ENCODE data around the gene SLC25A33. TPM values are rescaled to one million over a fixed set of nuclear protein-coding genes. Genes with fewer than 3 reads are reported as not detected.

Gene SLC25A33
- polyA plus RNA-seq, 1 donor from 2014 or later = 19.1 TPM

GRCh38 chr1:9595156-9595967 is 56.1 kb downstream of the SLC25A33 start:
- no peak overlapping the region for H3K4me2 ChIP-seq (ENCODE audit: low read length)
- no peaks in the 10 kb centered on the region for H3F3A ChIP-seq (ENCODE audit: insufficient read depth, low read length, poor library complexity, severe bottlenecking)
- H2AFZ ChIP-seq (ENCODE audit: low read depth, low read length) = no peak overlapping the region
- H3K27me3 ChIP-seq (ENCODE audit: insufficient read depth, low read depth, low read length) = no peaks in the 10 kb centered on the region
- H4K20me1 ChIP-seq (ENCODE audit: insufficient read depth) = no peaks in the 10 kb centered on the region
- H3K36me3 ChIP-seq (ENCODE audit: insufficient read depth, low read length) = no peaks in the 10 kb centered on the region
- H3K9me2 ChIP-seq (ENCODE audit: insufficient read depth, low read length) = no peaks in the 10 kb centered on the region
- no peak overlapping the region for H3K4me3 ChIP-seq (ENCODE audit: low read length)
- H3K9ac ChIP-seq (ENCODE audit: low read length) = no peak overlapping the region
- no peaks in the 10 kb centered on the region for H3K9me3 ChIP-seq (ENCODE audit: low read length)
- TF ChIP-seq RAD21 (conservative IDR thresholded peaks at IDR 0.05) (no peak), SMC3 (conservative IDR thresholded peaks at IDR 0.05; ENCODE audit: poor library complexity) (no peak), EP300 (conservative IDR thresholded peaks at IDR 0.05; ENCODE audit: poor library complexity, severe bottlenecking) (no peak), EZH2 (IDR thresholded peaks at IDR 0.05; ENCODE audit: borderline replicate concordance, insufficient read depth, low read length, poor library complexity, severe bottlenecking) (no peak), MXI1 (conservative IDR thresholded peaks at IDR 0.05; ENCODE audit: poor library complexity, severe bottlenecking) (no peak), POLR2AphosphoS5 (IDR thresholded peaks at IDR 0.05) (no peak), TAF1 (IDR thresholded peaks at IDR 0.05; ENCODE audit: low read depth) (no peak)
- TF ChIP-seq, protein P1, sequence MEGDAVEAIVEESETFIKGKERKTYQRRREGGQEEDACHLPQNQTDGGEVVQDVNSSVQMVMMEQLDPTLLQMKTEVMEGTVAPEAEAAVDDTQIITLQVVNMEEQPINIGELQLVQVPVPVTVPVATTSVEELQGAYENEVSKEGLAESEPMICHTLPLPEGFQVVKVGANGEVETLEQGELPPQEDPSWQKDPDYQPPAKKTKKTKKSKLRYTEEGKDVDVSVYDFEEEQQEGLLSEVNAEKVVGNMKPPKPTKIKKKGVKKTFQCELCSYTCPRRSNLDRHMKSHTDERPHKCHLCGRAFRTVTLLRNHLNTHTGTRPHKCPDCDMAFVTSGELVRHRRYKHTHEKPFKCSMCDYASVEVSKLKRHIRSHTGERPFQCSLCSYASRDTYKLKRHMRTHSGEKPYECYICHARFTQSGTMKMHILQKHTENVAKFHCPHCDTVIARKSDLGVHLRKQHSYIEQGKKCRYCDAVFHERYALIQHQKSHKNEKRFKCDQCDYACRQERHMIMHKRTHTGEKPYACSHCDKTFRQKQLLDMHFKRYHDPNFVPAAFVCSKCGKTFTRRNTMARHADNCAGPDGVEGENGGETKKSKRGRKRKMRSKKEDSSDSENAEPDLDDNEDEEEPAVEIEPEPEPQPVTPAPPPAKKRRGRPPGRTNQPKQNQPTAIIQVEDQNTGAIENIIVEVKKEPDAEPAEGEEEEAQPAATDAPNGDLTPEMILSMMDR (IDR thresholded peaks at IDR 0.05; ENCODE audit: poor library complexity, severe bottlenecking) = no peak
- TF ChIP-seq, protein P2, sequence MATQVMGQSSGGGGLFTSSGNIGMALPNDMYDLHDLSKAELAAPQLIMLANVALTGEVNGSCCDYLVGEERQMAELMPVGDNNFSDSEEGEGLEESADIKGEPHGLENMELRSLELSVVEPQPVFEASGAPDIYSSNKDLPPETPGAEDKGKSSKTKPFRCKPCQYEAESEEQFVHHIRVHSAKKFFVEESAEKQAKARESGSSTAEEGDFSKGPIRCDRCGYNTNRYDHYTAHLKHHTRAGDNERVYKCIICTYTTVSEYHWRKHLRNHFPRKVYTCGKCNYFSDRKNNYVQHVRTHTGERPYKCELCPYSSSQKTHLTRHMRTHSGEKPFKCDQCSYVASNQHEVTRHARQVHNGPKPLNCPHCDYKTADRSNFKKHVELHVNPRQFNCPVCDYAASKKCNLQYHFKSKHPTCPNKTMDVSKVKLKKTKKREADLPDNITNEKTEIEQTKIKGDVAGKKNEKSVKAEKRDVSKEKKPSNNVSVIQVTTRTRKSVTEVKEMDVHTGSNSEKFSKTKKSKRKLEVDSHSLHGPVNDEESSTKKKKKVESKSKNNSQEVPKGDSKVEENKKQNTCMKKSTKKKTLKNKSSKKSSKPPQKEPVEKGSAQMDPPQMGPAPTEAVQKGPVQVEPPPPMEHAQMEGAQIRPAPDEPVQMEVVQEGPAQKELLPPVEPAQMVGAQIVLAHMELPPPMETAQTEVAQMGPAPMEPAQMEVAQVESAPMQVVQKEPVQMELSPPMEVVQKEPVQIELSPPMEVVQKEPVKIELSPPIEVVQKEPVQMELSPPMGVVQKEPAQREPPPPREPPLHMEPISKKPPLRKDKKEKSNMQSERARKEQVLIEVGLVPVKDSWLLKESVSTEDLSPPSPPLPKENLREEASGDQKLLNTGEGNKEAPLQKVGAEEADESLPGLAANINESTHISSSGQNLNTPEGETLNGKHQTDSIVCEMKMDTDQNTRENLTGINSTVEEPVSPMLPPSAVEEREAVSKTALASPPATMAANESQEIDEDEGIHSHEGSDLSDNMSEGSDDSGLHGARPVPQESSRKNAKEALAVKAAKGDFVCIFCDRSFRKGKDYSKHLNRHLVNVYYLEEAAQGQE (IDR thresholded peaks at IDR 0.05; ENCODE audit: borderline replicate concordance) = no peak
- peaks cover 48% of the 10 kb centered on the region for H3K79me2 ChIP-seq (replicated peaks; ENCODE audit: insufficient read depth, low read length)
- no peak overlapping the region for H3K27ac ChIP-seq (ENCODE audit: low read length)

DNA sequence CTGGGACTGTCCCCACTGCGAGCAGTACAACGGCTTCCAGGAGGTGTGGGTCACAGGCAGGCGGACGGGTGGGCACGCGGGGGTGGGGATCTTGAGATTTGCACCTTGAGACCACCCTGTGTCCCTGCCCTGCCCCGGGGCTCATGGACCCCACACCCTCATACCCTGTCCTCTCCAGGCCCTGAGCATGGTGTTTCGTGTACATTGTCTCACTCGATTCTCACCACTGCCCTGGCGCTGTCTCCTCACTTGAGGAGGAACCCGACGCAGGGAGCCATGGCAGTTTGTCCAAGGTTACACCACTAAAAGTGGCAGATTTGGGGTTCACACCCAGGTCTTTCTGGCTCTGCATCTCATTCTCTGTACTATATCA is 56.7 kb downstream of the SLC25A33 start:
- Histone ChIP-seq H3K36me3 (ENCODE audit: insufficient read depth, low read length) (no peaks in the 10 kb centered on the region), H2AFZ (ENCODE audit: low read depth, low read length) (no peak overlapping the region), H3K27me3 (ENCODE audit: insufficient read depth, low read depth, low read length) (no peaks in the 10 kb centered on the region), H3K79me2 (replicated peaks; ENCODE audit: insufficient read depth, low read length) (peaks cover 42% of the 10 kb centered on the region), H3K4me2 (ENCODE audit: low read length) (no peak overlapping the region), H3F3A (ENCODE audit: insufficient read depth, low read length, poor library complexity, severe bottlenecking) (no peaks in the 10 kb centered on the region), H3K9me3 (ENCODE audit: low read length) (no peaks in the 10 kb centered on the region), H3K27ac (ENCODE audit: low read length) (no peak overlapping the region), H4K20me1 (ENCODE audit: insufficient read depth) (no peaks in the 10 kb centered on the region), H3K9me2 (ENCODE audit: insufficient read depth, low read length) (no peaks in the 10 kb centered on the region), H3K4me3 (ENCODE audit: low read length) (no peak overlapping the region), H3K9ac (ENCODE audit: low read length) (no peak overlapping the region)
- TF ChIP-seq, protein P2 (IDR thresholded peaks at IDR 0.05; ENCODE audit: borderline replicate concordance) = no peak
- no peak for TF ChIP-seq EZH2 (IDR thresholded peaks at IDR 0.05; ENCODE audit: borderline replicate concordance, insufficient read depth, low read length, poor library complexity, severe bottlenecking)
- no peak for TF ChIP-seq POLR2AphosphoS5 (IDR thresholded peaks at IDR 0.05)
- no peak for TF ChIP-seq RAD21 (conservative IDR thresholded peaks at IDR 0.05)
- TF ChIP-seq SMC3 (conservative IDR thresholded peaks at IDR 0.05; ENCODE audit: poor library complexity) = no peak
- TF ChIP-seq EP300 (conservative IDR thresholded peaks at IDR 0.05; ENCODE audit: poor library complexity, severe bottlenecking) = no peak
- TF ChIP-seq, protein P1 (IDR thresholded peaks at IDR 0.05; ENCODE audit: poor library complexity, severe bottlenecking) = no peak
- no peak for TF ChIP-seq TAF1 (IDR thresholded peaks at IDR 0.05; ENCODE audit: low read depth)
- TF ChIP-seq MXI1 (conservative IDR thresholded peaks at IDR 0.05; ENCODE audit: poor library complexity, severe bottlenecking) = no peak

Data from neural cell (in vitro differentiated cells).